Measurements from ENCODE around the gene DUSP18. TPM values are rescaled to one million over a fixed set of nuclear protein-coding genes. Genes with fewer than 3 reads are reported as not detected.

DUSP18 gene
- total RNA-seq, 1 donor = 14.1 TPM

DNA sequence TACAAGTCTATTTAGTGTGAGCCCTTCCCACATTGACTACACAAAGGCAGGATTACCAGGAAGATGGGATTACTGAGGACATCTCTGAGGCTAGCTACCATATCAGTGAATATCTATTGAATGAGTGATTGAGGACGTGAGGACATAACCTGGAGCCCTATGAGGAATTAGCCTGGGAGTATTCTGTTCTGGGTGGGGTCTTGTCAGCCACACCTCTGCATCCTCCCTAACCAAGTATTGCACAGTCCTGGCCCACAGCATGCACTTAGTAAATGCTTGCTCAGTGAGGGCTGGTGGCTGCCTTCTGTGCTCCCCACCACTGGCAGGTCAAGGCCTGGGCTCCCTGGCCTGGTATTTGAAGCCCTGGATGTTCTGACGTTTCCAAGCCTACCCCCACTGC is 14.8 kb downstream of the DUSP18 start:
- no peaks in the 10 kb centered on the region for H3K27me3 ChIP-seq (ENCODE audit: insufficient read depth, low read length)
- H2AFZ ChIP-seq (ENCODE audit: low read length) = no peak overlapping the region
- H3K36me3 ChIP-seq (ENCODE audit: insufficient read depth, low read length) = no peaks in the 10 kb centered on the region
- DNase-seq (ENCODE audit: insufficient read length, low spot score, missing footprints) = no peak
- peaks cover 11% of the 10 kb centered on the region for H3K4me1 ChIP-seq (ENCODE audit: insufficient read depth, low read length)
- no peaks in the 10 kb centered on the region for H3K79me2 ChIP-seq (ENCODE audit: insufficient read depth, low read length)
- no peak overlapping the region for H3K27ac ChIP-seq (ENCODE audit: low read depth, low read length)
- H3K4me2 ChIP-seq (ENCODE audit: insufficient read depth, low read length) = no peak overlapping the region
- H3K9me3 ChIP-seq (ENCODE audit: low read depth, low read length) = no peaks in the 10 kb centered on the region
- no peaks in the 10 kb centered on the region for H4K20me1 ChIP-seq (ENCODE audit: insufficient read depth, low read length)
- H3K4me3 ChIP-seq (ENCODE audit: insufficient read depth, low read length) = no peak overlapping the region
- TF ChIP-seq, protein P1, sequence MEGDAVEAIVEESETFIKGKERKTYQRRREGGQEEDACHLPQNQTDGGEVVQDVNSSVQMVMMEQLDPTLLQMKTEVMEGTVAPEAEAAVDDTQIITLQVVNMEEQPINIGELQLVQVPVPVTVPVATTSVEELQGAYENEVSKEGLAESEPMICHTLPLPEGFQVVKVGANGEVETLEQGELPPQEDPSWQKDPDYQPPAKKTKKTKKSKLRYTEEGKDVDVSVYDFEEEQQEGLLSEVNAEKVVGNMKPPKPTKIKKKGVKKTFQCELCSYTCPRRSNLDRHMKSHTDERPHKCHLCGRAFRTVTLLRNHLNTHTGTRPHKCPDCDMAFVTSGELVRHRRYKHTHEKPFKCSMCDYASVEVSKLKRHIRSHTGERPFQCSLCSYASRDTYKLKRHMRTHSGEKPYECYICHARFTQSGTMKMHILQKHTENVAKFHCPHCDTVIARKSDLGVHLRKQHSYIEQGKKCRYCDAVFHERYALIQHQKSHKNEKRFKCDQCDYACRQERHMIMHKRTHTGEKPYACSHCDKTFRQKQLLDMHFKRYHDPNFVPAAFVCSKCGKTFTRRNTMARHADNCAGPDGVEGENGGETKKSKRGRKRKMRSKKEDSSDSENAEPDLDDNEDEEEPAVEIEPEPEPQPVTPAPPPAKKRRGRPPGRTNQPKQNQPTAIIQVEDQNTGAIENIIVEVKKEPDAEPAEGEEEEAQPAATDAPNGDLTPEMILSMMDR (IDR thresholded peaks at IDR 0.05; ENCODE audit: extremely low read depth, low read depth, low read length) = no peak

DNA sequence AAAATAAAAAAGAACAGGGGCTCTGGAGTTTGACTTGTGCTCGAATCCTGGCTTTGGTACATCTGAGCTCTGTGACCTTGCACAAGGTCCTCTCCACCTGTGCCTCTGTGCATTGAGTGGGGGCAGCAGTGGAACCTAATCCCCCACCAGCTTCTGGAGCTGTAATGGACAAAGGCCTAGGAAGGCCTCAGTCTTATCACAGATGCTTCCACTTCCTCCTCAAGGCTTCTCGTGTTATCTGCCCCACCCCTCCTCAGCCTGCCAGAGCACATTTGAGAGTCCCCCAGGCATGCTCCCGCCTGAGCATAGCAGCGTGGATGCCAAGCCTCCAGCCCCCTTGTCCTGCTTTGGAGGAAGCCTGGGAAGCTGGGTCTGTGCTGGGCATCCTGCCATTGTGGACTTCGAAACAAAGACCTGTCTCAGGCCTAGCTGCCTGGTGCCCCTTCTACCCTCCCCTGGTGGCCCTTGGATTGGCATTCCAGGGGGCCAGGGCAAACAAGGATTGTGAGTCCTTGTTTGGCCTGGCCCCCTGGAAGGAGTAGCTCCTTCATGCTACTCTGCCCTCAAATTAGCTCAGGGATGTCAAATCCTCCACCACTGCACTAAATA is 17.1 kb downstream of the DUSP18 start:
- Histone ChIP-seq H2AFZ (ENCODE audit: low read length) (no peak overlapping the region), H3K9me3 (ENCODE audit: low read depth, low read length) (no peaks in the 10 kb centered on the region), H3K36me3 (ENCODE audit: insufficient read depth, low read length) (peaks cover 3% of the 10 kb centered on the region), H3K4me2 (ENCODE audit: insufficient read depth, low read length) (no peak overlapping the region), H3K27ac (ENCODE audit: low read depth, low read length) (no peak overlapping the region), H3K27me3 (ENCODE audit: insufficient read depth, low read length) (no peaks in the 10 kb centered on the region), H3K4me1 (ENCODE audit: insufficient read depth, low read length) (peaks cover 11% of the 10 kb centered on the region), H4K20me1 (ENCODE audit: insufficient read depth, low read length) (no peaks in the 10 kb centered on the region), H3K4me3 (ENCODE audit: insufficient read depth, low read length) (no peak overlapping the region), H3K79me2 (ENCODE audit: insufficient read depth, low read length) (peaks cover 18% of the 10 kb centered on the region)
- no peak for DNase-seq (ENCODE audit: insufficient read length, low spot score, missing footprints)
- TF ChIP-seq, protein P1 (IDR thresholded peaks at IDR 0.05; ENCODE audit: extremely low read depth, low read depth, low read length) = no peak

DNA sequence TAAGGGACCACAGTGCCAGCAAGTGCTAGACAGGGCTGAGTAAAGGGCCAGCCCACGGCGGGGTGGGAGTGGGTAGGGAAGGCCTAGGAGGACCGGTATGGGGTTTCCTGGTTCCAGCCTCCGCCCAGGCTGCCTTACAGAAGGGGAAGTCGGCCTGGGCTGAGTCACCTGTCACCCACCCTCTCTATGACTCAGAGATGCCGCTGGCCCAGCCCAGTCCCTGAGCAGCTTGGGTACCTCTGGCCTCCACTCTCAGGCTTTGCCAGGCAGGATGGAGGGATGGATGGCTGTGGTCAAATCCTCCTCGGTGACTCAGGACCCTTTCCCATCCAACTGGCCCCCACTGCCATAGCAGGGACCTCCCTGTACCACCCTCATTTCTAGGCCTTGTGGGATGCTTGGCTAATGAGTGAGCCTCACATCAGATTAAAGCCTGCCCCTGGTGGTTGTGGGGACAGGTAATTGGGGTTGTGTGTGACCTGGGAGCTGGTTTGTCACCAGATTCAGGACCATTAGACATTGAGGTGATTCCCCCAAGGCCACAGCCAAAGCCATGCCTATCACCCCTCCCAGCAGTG is 18.2 kb downstream of the DUSP18 start:
- peak overlapping the region; percentile 30 for H3K4me2 ChIP-seq (ENCODE audit: insufficient read depth, low read length)
- H3K27me3 ChIP-seq (ENCODE audit: insufficient read depth, low read length) = no peaks in the 10 kb centered on the region
- H3K4me3 ChIP-seq (ENCODE audit: insufficient read depth, low read length) = no peak overlapping the region
- peak; percentile 94 for DNase-seq (ENCODE audit: insufficient read length, low spot score, missing footprints)
- peaks cover 27% of the 10 kb centered on the region for H3K79me2 ChIP-seq (ENCODE audit: insufficient read depth, low read length)
- TF ChIP-seq, protein P1 (IDR thresholded peaks at IDR 0.05; ENCODE audit: extremely low read depth, low read depth, low read length) = peak; percentile 17
- H3K36me3 ChIP-seq (ENCODE audit: insufficient read depth, low read length) = peaks cover 3% of the 10 kb centered on the region
- no peaks in the 10 kb centered on the region for H4K20me1 ChIP-seq (ENCODE audit: insufficient read depth, low read length)
- peak overlapping the region; percentile 38 for H2AFZ ChIP-seq (ENCODE audit: low read length)
- H3K4me1 ChIP-seq (ENCODE audit: insufficient read depth, low read length) = peaks cover 12% of the 10 kb centered on the region
- H3K9me3 ChIP-seq (ENCODE audit: low read depth, low read length) = no peaks in the 10 kb centered on the region
- H3K27ac ChIP-seq (ENCODE audit: low read depth, low read length) = peak overlapping the region; percentile 64

- peaks cover 3% of the 10 kb centered on the region for H3K36me3 ChIP-seq (ENCODE audit: insufficient read depth, low read length)
- peak overlapping the region; percentile 64 for H3K27ac ChIP-seq (ENCODE audit: low read depth, low read length)
- no peaks in the 10 kb centered on the region for H3K27me3 ChIP-seq (ENCODE audit: insufficient read depth, low read length)
These were observed 18.9 kb downstream of the DUSP18 start for GRCh38 chr22:30648825-30649224.

More at GRCh38 chr22:30648825-30649224, 18.9 kb downstream of the DUSP18 start:
- H2AFZ ChIP-seq (ENCODE audit: low read length) = no peak overlapping the region
- H4K20me1 ChIP-seq (ENCODE audit: insufficient read depth, low read length) = peaks cover 3% of the 10 kb centered on the region
- no peak for DNase-seq (ENCODE audit: insufficient read length, low spot score, missing footprints)
- H3K4me1 ChIP-seq (ENCODE audit: insufficient read depth, low read length) = peaks cover 18% of the 10 kb centered on the region
- peak overlapping the region; percentile 30 for H3K4me2 ChIP-seq (ENCODE audit: insufficient read depth, low read length)
- no peak overlapping the region for H3K4me3 ChIP-seq (ENCODE audit: insufficient read depth, low read length)
- H3K79me2 ChIP-seq (ENCODE audit: insufficient read depth, low read length) = peaks cover 27% of the 10 kb centered on the region
- TF ChIP-seq, protein P1 (IDR thresholded peaks at IDR 0.05; ENCODE audit: extremely low read depth, low read depth, low read length) = no peak
- H3K9me3 ChIP-seq (ENCODE audit: low read depth, low read length) = no peaks in the 10 kb centered on the region
